Activated naive CD4-positive, alpha-beta T cell (primary cell): ENCODE results near the gene TMEM163.

ENCODE experiments used
- DNase-seq, 4 experiments: peaks; one replicate each; lab custom pipeline; 2025; lab: John Stamatoyannopoulos, UW

Gene TMEM163

DNA sequence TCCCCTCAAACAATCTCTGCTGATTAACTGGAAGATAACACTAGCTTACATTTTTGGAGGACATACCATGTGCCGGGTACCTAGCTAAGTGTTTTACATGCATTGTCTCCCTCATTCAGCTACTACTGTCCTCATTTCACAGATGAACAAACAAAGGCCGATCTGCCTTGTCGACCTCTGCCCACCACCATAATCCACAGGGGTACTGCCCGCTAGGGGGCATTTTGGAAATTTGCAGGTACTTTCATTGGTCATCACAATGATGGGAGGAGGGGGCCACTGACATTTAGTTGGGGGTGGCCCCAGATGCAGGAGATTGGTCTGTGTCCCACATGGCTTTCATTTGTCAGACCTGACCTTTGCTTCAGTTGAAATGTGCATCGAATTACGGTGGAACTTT is 3.9 kb upstream of the TMEM163 start:
- DNase-seq: no peak

DNA sequence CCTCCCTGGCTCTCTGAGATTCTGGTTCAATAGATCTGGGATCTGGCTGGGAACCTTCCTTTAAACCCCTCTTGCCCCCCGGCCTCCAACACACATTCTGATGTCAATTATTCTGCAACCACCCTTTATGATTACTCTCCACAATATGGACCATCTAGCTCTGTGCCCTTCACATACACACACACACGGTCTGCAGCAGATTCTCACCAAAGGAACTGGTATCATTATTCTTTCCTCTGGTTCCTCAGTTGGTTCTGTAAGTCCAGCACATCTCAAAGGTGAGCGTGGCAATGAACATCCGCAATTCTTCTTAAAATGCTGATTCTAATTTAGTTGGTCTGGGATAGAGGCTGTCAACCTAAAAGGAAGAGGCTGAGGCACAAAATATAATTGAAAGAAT is 2.8 kb upstream of the TMEM163 start:
- no peak for DNase-seq

DNA sequence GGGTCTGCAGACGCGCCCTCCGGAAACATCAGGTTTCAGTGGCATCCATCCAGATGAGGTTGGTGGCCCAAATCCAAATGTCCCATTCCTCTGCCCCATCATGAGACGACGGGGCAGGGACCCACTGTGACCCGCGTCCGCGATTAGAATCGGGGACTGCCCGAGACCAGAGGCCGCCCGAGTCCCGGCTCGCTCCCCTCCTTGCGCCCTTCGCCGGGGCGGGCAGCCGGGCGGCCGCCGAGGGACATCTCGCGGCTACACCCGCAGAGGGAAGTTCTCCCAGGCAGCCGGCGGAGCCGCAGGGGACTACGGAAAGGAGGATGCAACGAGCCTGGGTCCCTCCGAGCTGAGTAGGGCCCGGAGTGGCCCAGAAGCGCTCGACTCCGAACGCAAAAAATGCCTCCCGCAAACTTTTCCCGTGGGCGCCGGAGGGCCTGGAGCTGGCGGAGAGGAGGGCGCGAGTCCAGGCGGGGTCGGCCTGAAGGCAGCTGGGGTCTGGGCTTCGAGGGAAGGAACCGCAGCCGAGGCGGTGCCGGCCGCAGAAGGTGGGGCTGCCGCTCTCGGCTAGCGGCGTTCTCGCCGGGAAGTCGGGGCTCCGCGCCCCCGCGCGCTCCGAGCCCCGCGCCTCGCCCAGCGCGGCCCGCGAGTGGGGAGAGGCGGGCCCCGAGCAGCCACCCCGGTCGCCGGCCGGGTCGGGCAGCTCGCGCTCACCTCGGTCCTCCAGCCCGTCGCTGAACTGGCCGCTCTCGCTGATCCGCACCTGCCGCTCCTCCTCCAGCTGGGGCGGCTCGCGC is 580 bp downstream of the TMEM163 start:
- no peak for DNase-seq

DNA sequence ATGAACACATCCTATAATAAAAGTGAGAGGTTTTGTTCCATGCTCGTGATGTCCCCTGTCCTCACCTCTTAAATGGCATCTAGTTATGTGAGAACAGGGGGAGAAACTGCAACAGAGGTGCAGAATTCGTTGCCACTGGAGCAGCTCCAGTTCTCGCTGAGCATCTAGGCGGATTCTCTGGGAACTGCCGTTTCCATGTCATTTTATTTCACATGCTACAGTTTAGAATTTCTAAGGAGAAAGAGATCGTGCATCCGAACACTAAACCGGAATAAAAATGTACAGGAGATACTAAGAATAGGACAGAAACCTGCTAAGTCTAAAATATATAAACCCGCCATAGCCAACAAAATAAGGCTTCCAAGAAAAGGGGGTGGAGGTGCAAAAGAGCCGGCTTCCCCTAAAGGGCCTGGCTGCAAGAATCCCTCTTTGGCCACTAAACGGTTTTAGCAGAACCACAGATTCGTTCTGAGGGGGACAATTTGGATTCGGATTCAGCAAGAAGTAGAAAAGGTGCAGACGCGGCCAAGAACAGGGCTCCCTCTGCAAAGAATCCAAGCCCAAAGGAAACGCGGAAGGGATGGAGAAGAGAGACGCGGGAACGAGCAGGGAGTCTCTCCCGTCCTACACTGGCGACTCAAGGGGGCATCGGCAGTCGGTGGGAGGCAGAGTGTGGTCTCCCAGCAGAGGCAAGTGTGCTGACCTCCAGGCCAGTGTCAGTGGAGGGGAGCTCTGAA is 1.3 kb downstream of the TMEM163 start:
- DNase-seq: no peak

DNA sequence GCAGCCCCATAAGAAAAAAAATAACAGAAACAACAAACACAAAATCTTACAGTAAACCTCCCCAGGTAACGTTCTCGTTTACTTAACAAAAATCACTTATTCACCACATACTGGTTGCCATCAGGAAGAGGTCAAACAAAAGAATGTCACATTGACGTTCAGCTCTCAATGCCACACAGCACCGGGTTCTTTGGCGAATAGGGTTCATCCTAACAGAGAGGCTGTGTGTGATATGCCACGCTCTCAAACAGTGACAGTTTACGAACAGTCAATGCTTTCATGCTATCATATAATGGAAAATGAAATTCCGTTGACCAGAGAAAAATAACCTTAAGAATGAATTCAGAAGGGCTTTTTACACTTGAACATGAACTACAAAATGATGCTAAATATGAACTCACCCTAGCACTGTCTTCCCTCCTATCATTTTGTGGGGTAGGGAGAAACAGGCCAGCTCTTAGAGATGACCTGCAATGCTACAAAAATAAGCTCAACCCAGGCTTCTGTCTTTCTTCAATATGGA is 2.0 kb downstream of the TMEM163 start:
- DNase-seq: no peak

DNA sequence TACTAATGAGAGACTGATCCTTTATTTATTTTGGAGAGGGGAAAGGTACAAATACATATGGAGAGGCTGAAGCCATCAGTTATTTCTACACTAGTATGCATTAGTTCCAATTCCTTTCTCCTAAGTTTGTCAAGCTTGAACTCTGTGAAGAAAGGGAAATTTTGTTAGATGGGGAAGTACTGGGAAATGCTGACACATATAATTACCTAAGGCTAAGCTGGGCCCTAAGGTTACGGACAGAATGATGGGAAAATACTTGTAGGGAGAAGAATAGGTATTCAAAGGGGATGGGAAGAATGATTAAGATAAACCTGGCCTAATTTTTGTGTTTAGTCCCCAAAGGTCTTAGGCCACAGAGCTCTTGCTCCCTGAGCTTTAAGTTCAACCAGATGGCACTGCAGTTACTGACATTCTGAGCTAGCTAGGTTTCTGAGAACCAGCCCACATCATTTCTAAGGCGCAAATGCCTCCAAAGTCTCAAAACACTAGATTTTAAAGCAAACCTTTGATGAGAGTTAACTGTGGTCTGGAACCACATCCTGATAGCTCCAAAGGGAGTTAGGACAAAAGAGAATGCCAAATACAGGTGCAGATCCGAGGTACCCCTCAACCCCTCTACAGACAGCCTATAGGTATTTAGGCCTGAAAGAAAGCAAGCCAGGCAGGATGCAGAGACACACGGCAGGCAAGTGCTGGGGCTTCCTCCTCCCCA is 2.7 kb downstream of the TMEM163 start:
- DNase-seq: no peak

DNA sequence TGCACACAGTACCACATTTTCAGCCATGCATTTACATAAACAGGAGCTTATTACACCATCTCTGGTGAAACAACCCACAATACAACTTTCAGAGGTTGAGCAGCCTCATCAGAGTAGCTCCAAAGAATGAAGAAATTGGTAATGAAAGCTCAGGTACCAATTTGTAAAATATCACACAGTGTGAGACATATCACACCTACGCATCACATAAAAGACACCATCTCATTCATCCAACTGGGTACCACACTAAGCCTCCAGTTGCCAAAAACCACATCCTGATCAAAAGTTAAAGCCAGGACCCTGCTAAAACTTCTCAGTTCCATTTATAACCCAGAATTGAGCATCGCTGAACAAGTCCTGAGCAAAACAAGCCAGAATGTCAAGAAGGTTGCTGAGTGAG is 4.6 kb downstream of the TMEM163 start:
- no peak for DNase-seq

DNA sequence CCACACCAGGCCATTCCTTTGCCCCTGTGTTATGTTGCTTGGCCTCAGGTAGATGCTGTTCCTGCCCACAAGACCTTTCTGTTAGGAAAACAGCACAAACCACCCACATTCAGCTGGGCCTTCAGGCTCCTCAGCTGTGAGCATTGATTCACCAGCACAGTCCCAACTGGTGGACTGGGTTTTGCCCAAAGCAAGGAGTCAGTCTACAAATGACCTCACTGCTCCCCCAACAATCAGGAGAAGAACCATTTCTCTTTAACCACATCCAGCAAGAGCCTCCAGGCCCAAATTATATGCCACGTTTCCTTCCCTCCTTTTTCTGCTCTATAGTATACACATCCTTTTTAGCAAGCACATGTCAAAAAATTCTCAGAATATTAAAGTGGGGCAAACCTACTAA is 5.2 kb downstream of the TMEM163 start:
- DNase-seq: no peak

DNA sequence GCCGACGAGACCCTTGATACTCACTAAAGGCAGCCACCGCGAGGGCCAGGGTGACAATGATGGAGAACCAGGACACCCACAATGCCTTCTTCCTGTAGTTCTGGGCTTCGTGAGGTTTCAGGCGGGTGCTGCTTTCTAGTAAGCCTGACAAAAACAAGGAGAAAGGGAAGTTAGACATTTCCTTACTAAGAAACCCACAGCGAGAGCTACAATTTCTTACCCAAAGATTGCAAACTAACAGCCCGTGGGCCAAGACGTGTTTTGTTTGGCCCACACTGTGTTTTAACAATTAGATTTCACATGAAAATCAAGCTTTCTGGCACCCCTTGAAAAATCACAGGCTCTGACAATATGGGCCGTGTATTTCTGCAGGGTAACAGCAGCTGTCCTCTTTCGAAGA is 5.6 kb downstream of the TMEM163 start:
- no peak for DNase-seq

DNA sequence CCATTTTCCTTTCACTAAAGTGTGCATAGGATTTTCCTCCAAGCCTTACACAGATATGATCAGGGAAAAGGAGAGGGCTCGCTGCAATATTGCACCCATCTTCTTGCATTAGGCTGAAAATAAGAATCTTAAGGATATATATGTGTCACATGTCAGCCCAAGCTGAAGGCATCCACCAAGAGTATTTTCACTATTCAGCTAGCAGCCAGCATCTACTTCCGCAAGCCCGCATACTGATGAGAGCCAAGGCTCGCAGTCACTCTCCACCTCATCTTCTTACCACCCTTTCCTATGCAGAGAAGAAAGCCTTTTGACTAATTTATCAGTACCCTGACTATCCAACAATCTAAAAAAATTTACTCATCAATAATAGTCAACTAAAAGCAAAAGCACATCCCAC is 6.1 kb downstream of the TMEM163 start:
- no peak for DNase-seq

DNA sequence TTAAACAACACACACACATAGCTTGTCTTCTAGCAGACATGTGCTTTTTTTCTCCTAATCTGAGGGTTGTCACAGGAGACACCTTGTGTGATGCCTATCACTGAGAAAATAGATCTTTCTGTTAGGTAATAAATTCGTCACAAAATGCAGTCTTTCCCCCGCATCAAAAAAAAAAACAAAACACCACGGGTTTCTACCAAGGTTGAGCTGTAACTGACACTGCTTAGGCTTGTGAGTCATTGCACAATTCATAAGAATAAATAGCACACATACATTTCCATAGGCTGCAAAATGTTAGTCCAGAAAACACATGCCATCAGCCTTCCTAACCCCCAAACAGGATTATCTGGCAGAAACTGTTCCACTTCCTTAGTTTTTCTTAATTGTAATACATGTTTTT is 6.5 kb downstream of the TMEM163 start:
- DNase-seq: no peak

DNA sequence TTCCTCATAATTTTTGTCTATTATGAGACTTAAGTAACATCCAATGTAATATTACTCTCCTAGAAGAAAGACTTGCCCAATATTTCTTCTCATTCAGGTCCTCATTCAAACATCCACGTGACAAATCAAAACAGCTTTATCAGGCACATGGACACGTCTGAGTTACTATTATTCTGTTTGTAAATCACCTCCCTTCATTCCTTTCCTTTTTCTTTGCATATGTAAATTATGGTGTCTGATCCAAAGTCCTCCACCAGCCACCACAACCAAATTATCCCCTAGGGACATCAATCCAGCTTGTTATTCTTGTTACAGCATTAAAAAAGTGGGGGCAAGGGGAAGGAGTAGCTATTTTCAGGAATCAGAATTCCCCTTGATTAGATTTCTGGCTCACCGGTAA is 7.1 kb downstream of the TMEM163 start:
- no peak for DNase-seq

DNA sequence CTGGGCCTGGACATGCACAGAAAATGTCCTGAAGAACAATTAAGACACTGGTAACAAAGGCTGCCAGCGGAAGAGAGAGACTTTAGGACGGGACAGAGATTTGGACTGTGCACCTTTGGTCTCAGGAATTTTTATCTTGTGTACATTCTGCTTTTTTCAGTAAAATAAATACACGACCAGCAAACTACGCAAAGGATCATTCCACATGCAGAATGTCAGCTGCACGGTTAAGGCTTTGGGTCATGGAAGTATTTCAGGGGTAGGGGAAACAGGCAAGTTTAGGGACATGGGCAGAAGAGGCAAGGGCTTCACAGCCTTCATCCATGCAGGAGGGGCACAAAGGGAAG is 11.5 kb downstream of the TMEM163 start:
- DNase-seq: no peak

DNA sequence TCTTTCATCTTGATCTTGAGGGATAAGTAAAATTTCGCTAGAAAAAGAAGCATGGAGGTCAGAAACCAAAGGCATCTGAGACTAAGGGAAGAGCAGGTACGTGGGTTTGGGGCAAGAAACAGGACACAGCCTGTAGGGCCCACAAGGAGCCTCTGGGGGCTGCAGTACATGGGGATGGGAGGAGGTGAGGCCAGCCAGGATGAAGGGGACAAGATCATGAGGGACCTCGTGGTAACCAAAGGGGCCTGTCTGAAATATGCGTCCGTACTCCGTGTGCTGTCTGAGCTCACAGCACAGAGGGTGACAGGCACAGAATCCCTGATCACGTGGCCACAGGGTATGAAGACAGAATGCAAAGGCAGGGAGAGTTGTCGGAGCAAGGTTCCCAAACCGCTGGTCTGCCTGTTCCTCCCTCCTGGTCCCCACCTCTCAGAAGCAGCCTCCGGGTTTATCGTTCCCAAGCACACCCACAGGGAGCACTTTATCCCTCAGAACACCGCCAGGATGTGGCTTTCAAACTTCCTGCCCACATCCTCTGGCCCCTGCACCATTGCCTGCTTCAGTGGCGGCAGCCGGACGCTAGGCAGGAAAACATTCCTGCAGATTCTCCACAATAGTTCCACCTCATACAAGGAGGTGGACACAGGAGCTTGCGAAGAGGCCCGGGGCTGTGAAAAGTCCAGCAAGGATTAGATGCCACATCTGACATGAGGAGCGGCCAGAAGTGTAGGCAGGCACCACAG is 12.0 kb downstream of the TMEM163 start:
- DNase-seq: no peak

DNA sequence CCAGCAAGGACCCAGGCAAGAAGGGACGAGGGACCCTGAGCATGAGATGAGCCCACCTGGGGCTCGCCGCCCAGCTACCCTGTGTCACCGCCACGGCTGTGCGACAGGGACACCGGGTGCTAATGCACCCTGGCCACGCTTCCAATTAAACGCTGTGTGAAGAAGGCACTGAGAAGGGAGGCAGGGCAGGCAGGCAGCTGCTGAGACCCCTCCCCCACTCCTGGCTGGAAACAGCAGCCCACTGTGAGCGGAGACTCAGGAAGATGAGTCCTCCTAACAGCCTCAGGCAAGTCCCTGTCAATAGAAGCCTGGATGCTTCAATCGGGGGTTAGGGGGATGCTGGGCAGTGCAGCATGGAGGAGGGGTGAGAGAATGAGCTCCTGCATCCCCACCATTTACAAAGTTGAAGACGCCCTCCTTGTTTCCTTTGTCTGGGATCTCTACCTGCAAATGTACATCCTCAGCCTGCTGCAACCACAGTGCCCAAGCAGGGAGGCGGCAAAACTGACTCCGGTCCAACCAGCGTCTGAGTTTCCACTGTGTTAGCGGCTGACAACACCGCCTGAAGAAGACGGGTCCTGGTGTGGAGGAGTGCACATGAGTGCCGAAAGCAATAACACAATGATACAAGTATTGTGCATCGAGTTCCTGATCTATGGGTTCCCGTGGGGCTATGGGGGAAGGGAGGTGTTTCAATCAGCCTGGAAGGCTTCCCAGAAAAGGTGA is 12.8 kb downstream of the TMEM163 start:
- no peak for DNase-seq

DNA sequence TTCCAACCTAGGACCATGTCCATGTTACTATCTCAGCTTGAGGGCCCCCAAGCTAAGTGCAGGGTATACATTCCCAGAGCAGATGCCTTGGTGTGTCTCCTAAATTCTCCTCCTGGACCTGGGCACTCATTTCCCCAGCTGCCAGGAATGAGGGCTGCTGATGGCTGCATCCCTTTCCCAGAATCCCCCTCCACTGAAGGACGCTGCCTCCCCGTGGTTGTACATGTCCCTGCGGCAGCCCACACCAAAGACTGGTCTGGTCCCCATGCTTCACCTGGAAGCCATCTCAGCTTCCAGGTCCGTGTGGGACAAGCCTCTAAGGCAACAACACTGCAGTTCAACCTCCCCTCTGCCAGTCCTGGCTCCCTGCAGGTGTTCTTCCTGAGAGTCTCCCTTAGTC is 14.6 kb downstream of the TMEM163 start:
- DNase-seq: no peak

DNA sequence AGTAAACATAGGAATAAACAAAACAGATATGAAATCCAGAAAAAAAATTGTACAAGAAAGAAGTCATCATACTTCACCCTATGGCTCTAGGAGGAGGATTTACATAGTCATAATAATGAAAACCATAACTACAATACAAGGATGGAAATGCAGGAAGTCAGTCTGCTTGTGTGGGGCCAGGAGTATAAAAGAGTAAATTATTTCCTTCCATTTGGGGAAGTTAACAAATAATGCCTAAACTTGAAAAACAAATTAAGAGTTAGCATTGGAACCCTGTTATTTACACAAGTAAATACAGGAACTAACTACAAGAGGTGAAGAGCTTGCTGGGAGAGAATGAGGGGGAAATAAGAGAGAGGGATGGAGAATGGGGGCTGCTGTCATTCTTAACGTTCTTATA is 15.4 kb downstream of the TMEM163 start:
- no peak for DNase-seq

DNA sequence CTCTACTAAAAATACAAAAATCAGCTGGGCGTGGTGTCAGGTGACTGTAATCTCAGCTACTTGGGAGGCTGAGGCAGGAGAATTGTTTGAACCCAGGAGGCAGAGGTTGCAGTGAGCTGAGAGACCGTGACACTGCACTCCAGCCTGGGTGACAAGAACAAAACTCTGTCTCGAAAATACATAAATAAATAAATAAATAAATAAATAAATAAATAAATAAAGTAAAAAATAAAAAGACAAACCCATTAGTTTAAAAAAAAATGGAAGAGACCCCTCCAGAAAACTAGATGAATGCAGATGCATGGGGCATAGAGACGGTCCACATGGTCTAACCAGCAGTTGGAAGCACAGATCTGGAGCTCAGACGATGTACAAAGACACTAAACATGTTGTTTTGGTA is 18.1 kb downstream of the TMEM163 start:
- DNase-seq: no peak

DNA sequence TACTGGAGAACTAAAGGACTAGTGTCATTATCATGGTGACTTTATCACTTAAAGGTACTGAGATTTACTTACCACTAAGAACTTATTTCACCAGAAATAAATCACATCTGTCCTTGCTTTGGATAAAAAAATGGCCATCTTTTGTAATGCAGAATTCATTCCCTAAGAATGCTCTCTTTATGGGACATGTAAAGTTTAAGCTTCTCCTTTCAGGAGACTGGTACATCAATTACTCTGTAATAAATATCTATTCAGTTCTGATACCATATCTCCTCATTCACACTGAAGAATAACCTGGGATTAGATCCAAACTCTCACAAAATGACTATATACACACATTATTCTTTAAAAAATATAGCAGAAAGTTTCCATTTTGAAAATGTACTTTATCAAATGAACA is 24.4 kb downstream of the TMEM163 start:
- DNase-seq: no peak

DNA sequence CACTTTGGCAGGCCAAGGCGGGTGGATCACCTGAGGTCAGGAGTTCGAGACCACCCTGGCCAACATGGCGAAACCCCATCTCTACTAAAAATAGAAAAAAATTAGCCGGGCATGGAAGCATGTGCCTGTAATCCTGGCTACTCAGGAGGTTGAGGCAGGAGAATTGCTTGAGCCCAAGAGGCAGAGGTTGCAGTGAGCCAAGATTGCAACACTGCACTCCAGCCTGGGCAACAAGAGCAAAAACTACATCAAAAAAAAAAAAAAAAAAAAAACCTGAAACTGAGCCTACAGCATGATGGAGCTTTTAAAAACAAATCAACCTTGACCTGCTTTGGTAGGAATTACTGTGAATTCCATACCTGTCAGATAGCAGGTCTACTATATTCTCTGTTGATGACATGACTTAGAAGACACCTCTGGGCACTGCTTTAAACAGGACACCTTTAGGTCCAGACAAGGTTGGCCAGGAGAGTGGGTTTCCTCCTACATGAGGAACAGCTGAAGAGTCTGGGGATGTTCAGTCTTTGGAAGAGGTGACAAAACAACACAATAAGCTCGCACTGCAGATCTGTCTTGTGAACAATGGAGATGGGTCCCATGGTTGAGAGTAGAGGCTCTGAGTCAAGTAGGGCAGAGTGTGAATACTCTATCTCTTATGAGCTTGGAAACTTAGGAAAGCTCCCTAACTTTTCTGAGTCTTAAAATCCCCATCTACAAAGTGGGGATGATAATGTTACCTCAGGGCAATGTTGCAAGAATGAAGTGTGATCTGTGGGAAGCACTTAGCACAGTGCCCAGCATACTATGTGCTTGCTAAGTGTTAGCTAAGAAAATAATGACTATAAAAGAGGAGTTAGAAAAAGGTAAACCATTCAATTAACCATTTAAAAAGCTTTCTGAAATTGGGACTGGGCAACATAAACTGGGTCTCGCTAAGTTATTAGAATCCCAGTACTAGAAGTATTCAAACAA is 25.2 kb downstream of the TMEM163 start:
- DNase-seq: no peak
